GM21381 (cell line): ENCODE measurements around the gene MAFG.

ENCODE experiments used
- ATAC-seq: cut with Tn5 transposase; IDR thresholded peaks from one replicate; pipeline ENCODE4 v1.9.1; 2021; ENCODE audit warnings: mild to moderate bottlenecking, moderate library complexity; ENCODE audit not compliant: unreplicated experiment

The MAFG gene

DNA sequence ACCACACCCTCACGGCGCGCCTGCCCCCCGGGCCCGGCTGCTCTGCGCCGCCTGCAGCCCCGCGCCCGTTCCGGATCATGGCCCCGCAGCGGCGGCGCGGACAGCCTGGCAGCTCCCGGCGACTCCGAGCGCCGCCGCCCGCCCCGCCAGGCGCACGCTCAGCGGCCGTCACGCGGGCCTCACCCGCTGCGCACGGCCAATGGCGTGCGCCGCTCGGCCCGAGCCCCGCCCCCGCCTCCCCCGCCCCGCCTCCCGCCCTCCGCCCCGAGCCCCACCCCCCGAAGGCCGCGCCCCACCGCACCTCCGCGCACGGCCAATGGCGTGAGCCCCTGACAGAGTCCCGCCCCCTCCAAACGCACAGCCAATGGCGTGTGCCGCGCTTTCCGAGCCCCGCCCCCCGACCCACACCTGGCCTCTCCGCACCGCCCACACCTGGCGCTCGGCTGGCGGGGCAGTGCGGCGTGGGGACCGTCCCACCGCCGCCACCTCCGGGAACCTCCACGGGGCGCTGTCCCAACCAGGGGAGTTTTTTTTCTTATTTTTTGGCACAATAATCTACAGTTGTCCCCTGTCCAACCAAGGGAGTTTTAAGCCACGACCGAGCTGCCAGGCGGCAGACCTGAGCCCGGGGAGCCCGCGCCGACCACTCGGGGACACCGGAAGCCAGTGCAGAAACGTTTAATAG lies 16.1 kb downstream of the MAFG start, which contains the start of gene PCYT2:
TSS of gene PCYT2 (minus strand) at position 123 of the 685 bp plus-strand sequence. CDS start at position 79, 44 bp downstream.
- ATAC-seq = peak; percentile 66

DNA sequence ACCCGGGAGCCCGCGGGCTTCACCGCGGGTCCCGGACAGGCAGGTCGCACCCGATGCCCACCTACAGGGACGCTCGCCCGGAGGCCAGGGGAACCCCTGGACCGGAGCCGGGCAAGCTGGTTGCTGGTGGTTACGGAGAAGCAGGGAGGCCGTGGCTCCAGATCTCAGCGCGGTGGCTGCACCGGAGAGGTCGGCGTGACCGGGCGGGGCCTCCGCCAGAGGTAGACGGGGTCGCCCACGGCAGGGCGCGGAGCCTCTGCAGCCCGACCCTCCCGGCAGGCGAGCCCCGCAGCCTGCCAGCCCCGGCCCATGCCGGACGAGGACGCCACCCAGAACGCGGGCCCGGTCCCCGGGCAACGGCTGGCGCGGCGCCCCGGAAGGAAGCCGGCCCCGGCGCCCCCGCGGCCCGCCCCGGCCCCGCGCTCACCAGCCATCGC lies 16.7 kb downstream of the MAFG start:
- peak; percentile 30 for ATAC-seq

DNA sequence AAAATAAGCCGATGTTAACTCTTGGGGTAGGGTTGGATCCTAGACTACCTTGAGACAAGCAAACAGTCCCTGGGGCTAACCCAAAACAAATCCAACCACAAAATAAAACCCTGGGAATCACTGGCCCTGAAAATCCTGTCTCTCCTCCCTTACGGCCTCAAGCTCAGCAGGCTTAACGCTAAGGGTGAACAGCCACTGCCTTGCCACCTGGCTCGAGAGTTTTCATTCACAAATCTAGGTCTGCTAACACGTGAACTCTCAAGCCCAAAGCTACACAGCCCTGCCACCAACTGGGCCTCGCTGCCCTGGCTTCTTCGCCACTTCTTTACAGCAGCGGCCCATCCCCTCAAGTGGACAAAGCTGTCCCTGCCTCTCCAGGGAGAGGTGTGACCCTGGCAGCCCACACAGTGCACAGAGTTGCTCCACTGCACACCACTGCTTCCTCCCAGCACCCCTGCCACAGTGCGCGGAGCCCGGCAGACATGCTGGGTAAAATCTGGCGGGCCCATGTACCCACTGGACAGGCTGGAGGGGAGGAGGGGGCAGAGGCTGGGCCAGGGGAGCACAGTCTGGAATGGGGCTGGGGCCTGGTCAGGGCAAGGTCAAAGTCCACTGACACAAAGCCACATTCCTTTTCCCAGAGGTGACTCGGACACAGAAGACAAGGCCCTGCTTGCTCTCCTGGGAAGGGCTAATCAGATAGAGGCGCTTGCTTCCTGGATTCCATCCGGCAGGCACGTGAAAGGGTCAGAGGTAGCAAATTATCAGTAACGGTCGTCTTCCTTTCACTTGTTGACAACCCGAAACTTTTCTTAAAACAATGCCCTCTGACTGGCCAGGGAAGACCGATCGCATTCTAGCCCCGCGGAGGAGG lies 17.3 kb downstream of the MAFG start:
- no peak for ATAC-seq

DNA sequence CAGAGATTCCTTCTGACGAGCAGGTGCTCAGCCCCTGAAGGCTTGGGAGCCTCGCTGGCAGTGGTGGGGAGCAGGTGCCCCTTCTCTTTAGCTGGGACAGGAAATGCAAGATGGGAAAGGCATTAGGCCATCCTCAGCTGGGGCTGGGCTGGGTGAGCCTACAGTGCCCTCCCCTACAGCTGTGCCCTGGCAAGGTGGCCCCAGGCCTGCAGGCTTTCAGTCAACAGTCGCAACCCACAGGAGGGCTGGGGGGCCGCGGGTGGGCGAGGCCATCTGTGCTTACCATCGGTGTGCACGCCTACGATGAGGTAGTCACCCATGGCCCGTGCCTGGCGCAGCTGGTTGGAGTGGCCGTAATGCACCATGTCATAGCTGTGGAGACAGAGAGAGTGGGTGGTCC lies 18.3 kb downstream of the MAFG start:
- ATAC-seq = no peak

DNA sequence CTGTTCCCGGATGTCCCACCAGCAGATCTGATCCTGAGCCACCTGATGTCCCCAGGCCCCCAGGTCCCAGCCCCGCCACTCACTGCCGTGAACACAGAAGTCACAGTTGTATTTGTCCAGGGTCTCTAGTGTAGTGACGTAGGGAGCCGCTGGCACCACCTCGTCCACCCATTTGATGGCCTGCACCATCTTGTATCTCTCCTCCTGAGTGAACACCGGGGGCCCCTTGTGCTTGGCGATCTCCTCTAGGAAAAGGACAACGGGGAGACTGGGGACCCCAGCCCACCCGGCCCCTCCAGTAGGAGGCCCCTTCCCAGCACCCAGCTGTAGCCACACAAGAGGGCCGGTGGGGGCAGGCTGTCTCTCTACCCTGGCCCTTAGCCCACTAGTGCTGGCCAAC lies 18.7 kb downstream of the MAFG start:
- ATAC-seq = no peak

DNA sequence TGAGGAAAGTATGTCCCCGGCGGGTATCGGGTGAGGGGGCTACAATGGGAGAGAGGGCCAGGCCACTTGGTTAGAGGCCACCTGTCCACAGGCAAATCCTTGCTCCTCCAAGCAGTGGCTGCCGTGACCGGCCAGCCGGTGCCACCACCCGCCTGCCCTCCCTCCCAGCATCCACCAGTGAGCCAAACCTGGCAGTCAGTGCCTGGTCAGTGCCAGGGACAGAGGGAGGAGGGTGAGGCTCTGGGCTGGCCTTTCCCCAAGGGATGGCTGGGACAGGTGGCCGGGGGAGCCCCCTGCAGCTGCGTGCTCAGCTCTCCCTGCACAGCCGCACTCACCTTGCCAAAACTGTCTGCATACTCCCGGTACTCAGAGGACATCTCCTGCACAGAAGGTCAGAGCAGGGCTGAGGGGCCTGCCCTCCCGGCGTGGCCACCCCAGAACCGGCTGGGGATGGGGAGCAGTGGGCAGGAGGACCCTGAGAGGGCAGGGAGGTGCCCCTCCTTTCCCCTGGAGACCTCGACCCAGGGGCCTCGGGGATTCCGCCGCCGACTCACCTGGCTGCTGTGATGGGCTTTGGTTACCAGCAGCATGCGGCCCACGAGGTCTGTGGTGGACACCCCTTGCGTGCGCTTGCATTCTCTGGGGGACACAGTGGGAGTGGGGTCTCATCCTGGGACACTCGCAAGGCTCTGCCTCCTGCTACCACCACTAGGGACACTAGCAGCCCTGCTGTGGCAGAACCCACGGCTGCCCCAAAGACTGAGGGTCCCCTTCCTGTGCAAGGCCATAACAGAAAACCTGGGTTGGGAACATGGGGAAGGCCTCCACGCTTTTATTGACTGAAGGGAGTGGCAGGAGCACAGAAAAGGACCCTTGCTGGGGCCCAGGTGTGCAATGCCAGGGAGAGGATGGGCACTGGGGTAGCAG lies 20.1 kb downstream of the MAFG start:
- ATAC-seq = no peak

DNA sequence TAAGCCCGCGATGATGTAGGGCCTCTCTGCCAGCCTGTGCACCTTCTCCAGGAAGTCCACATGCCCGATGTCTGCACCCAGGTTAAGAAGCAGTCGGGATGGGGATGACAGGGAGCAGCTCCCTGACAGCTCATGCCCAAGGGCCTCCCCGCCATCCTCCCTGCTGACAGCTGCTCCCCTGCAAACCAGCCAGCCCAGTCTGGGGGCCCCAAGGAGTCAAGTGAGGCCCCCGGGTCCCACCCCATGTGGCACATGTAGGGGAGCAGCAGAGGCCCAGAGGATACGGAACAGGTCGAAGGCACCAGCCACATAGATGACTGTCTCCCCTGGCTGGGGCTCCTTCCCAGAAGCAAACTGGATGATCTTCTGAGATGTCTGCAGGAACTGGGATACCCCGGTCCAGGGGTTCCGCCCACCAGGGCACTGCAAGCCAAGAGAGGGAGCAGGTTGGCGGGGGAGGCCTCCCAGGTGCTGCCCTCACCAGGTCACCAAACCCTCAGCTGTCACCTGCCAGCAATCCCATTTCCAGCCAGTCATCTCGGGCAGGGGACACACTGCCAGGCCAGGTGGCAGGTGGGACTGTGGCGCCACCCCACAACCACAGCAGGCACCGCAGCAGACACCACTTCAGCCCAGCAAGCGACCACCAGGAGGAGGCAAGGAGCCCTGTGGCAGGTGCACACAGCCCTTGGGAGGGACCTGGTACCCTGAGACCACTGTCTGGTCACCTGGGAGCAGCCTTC lies 20.9 kb downstream of the MAFG start:
- ATAC-seq = no peak

DNA sequence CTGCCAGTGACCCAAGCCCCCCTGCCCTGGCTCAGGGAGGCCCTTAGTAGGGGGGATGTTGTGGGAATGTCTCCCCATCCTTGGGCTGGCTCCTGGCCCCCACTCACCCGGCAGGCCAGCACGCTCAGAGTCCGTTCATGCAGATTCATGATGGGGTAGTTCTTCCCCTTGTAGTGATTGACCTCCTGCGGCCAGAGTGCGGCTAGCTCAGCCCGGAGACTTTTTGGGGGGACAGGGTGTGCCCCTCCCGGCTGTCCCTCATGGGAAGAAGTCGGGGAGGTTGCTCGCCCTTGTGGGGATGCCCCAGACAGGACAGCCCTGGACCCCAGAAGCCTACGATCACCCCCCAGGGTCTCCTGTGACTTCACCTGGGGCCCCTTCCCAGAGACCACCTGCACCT lies 21.5 kb downstream of the MAFG start:
- ATAC-seq = no peak

DNA sequence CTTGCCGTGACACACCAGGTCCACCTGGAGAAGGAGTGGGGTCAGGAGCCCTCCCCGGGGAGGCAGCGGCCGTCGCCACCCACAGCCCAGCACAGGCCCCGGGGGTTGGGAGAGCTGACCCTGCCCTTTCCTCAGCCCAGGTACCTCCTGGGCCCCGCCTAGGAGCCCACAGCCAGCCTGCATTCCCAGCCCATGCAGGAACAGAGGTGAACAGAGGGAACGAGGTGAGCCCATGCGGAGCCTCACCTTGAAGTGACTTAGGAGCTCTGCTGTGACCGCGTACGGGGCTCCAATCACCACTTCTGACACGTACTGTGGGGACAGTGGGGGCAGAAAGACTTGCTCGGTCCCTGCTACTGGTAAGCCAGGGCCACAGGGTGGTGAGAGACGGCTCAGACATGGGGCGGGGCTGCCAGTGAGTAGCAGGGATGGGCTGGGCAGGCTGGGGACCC lies 22.1 kb downstream of the MAFG start:
- no peak for ATAC-seq

DNA sequence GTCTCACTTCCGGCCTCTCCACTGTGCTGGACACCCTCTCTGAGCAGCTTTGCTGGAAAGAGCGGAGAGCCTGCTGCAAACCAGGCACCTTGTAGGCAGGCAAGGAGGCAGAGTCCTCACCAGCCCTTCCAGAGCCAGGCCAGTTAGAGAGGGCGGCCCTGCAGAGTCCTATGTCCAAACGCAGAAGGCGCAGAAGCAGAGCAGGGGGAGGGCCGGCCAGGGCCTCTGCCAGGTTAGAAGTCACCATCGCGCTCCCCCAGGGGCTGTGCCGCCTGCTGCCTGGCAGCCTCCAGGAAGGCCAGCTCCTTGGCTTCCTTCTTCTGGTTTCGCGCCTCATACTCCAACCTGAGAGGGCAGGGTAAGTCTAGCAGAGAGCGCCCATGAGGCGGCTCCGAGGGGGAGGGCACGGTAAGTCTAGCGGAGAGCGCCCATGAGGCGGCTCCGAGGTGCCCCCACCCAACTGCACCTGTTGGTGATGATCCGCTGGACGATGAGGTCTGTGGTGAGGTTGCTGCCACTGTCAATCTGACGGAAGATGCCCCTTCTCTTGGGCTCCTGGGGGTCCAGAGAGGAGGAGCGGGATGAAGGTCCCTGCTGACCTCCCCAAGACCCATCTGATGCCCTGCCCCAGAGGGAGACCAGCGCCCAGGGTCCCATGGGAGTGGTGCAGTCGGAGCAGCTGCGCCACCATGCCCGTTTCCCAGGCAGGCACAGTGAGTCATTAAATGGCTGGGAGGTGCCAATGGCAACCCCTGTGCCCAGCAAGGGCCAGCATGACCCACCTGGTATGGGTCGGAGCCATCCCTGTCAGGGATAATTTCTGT lies 22.7 kb downstream of the MAFG start:
- no peak for ATAC-seq

DNA sequence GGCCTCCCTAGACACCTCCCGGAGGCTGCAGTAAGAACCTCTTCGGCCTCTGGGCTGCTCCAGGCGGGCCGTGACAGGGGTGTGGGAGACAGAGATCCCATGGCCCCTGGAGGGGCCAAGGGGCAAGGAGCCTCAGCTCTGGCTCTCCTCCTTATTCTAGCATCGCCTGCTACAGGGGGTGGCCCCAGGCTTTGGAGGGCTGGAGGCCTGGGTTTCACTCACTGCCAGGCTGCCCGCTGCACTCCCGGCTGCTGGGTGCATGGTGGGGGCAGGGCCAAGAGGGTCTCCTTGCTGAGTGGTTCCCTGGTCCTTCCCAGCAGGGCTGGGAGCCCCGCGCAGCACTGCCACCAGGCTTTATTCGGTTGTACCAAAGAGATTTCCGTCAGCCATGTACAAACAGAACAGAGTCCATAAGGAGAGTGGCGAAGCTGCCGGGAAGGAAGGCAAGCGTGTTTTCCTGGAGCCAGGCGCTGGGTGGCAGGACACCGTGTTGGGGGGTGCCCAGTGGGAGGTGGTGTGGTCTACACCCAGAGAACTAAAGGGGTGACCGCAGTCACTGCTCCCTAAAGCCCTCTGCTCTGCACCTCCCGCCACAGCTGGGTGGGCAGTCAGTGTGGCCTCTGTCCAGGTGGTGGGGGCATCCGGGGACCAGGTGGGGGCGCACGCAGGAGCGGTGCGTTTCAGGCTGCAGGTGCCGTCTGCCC lies 23.5 kb downstream of the MAFG start:
- ATAC-seq = no peak

DNA sequence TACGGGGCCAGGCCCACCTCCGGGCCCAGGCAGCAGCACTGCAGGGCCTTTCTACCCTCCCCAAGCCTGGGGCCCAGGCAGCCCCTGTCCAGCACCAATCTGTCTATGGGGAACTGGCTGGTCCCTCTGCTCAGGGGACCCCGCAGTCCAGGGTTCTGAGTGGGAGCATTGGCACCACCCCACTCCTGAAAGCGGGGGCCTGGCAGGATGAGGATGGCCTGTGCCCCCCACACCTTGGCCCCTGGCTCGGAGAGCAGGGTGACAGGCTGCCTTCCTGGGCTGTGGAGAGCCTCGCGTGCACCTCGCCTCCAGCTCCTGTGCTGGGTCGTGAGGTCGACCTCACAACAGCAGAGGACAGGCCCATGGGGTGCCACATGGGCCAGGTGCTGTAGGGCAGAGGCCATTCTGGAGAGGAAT lies 24.1 kb downstream of the MAFG start:
- no peak for ATAC-seq

DNA sequence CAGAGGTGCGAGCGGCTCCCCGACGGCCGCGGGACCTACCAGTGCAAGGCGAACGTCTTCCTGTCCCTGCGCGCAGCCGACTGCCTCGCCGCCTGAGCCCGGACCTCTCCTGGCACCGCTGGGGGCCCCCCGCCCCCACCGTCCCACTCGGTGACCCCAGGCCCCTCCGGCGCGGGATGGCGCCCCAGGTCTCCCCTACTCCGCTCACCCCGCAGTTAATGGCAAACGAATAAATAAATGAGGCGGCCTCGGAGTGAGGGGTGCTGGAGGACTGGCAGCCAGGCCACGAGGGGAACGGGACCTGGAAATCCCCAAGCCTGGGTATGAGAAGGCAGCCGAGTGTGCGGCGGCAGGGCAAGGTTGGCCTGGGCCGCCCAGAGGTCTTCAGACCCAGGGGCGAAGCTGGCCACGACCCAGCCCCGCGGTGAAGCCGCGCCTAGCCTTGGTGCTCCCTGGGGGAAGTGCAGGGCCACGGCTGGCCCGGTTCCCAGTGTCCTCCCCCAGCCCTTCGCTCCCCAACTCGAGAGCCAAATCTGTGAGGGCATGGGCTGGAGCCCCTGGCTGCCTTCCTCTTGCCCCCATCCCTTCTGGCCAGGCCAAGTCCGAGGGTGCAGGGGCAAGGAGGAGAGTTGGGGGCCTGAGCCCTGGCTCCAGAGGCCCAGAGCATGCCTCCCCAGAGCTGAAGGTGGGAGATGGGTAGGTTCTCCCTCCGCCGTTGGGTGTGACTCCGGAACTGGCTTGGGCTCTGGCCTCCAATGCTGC lies 24.7 kb downstream of the MAFG start:
- no peak for ATAC-seq

DNA sequence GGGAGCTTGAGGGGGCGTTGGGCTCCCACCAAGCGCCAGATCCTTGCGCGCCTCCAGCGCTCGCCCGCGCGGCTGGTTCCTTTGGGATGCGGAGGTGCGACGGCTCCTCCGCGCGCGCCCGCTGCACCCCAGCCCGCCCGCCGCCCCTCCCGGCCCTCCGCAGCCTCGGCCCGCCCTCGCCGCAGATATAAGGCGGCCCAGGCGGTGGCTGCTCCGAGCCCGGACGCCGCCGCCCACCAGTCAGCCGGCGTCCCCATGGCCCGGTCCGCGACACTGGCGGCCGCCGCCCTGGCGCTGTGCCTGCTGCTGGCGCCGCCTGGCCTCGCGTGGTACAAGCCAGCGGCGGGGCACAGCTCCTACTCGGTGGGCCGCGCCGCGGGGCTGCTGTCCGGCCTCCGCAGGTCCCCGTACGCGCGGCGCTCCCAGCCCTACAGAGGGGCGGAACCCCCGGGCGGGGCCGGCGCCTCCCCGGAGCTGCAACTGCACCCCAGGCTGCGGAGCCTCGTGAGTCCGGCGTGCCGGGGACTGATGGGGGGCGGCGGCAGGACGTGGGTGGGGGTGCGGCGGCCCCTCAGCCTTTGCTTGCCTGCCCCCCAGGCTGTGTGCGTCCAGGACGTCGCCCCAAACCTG lies 25.4 kb downstream of the MAFG start, which contains the start of gene NPB:
TSS of gene NPB (plus strand) at position 216 of the 630 bp plus-strand sequence. CDS start at position 256, 40 bp downstream.
- ATAC-seq = no peak

DNA sequence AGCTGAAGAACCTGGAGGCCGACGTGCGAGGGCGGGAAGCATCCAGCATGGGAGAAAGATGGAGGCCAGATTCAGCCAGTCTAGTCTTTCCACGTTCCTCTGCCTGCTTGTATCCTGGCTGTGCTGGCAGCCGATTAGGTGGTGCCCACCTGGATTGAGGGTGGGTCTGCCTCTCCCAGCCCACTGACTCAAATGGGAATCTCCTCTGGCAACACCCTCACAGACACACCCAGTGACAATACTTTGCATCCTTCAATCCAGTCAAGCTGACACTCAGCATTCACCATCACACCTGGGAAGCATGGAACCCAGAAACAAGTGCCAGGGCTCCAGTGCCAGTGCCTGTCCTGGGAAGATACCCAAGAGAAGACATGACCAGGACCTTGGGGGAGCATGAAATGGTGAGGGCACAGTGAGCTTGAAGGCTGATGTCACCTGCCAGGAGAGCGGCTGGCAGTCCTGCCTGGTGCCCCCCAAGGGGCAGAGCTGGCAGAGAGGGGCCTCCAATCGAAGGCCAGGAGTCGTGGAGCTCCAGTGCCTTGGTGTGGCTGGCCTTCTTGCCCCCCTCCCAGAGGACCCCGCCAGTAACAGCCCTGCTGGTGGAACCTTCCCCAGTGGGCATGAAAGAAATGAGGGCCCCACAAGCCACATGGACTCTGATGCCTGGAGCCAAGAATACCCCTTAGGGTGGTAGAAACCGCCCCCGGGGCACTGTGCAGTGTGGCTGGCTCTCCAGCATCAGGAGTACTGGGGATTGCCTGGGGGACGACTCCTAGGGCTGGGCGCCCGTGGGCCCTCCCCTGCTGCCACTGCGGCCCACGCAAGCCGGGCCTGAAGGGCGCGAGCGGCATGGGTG lies 26.1 kb downstream of the MAFG start:
- no peak for ATAC-seq

DNA sequence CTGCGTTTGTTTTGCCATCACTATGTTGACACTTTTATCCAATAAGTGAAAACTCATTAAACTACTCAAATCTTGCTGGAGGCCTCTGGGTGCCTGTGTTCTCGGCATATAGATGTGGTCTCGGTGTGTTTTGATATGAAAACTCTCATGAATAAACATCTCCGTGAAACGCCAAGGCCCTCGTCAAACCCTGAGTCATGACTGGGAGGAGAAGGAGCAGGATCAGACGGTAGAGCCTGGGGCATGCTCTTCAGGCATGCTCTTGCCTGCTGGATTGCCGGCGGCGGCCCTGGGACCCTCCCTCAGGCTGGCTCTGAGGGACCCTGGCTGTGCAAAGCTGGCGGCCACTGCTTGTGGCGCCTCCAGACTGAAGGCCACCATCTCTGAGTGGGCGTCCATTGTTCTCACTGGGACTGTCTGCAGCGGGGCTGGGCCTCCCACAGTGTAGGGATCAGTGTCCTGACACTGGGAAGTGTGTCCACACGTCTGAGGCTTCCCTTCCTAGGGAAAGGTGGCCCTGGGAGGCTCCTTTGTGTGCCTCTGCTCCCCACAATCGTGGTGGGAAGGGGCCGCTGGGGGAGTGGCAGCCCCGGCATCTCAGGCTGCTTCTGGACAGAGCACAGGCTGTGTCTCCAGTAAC lies 27.2 kb downstream of the MAFG start:
- ATAC-seq = no peak
